Measurements from ENCODE around the gene STAM.

STAM gene

DNA sequence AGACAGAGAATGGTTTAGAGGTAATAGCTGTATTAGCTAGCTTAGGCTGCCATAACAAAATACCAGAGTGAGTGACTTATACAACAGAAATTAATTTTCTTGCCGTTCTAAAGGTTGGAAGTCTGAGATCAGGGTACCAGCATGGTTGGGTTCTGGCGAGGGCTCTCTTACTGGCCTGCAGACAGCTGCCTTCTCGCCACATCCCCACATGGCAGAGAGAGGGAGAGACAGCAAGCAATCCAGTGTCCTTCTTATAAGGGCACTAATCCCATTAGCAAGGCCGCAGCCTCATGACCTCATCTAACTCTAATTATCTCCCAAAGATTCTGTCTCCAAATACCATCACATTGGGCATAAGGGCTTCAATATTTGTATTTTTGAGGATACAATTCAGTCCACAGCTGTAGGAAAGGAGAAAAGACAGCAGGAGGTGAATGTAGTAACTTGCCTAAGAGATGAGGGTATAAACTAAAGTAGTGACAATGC lies 3.6 kb upstream of the STAM start:
- no peaks in the 10 kb centered on the region for H3K9me3 ChIP-seq
- H3K4me1 ChIP-seq (ENCODE audit: control insufficient read depth in 1 of 2, insufficient read depth in 1 of 2, low read depth in 1 of 2, low read length in 1 of 2) = peaks cover 20% of the 10 kb centered on the region in 2 experiments
- no peak overlapping the region for H3K4me3 ChIP-seq (ENCODE audit: low read depth in 1 of 2, low read length in 1 of 2)
- no peaks in the 10 kb centered on the region for H3K36me3 ChIP-seq
- H3K27me3 ChIP-seq = no peaks in the 10 kb centered on the region
- no peak overlapping the region for H3K27ac ChIP-seq
- TF ChIP-seq, protein P1, sequence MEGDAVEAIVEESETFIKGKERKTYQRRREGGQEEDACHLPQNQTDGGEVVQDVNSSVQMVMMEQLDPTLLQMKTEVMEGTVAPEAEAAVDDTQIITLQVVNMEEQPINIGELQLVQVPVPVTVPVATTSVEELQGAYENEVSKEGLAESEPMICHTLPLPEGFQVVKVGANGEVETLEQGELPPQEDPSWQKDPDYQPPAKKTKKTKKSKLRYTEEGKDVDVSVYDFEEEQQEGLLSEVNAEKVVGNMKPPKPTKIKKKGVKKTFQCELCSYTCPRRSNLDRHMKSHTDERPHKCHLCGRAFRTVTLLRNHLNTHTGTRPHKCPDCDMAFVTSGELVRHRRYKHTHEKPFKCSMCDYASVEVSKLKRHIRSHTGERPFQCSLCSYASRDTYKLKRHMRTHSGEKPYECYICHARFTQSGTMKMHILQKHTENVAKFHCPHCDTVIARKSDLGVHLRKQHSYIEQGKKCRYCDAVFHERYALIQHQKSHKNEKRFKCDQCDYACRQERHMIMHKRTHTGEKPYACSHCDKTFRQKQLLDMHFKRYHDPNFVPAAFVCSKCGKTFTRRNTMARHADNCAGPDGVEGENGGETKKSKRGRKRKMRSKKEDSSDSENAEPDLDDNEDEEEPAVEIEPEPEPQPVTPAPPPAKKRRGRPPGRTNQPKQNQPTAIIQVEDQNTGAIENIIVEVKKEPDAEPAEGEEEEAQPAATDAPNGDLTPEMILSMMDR (IDR thresholded peaks at IDR 0.05) = no peak

DNA sequence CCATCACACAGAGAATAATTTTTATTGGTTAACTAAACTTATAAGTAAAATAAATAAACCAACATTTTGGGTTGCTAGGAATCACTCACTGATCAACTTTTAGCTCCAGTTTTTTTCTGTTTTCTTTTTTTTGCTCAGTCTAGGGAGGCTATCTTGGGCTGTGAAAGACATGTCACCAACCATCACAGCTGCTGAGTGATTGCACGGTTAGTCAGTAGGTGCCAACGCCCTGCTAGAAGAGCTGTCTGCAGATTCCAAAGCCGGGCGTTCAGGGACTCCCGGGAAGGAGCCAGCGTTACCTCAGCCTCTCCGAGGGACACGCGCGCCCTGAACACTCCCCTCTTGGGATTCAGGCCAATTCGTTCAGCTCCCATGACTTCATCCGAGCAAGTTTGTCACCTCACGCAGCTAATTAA lies 604 bp upstream of the STAM start:
- H3K27me3 ChIP-seq = no peaks in the 10 kb centered on the region
- H3K4me1 ChIP-seq (ENCODE audit: control insufficient read depth in 1 of 2, insufficient read depth in 1 of 2, low read depth in 1 of 2, low read length in 1 of 2) = peaks cover 49 to 50% of the 10 kb centered on the region in 2 experiments
- H3K36me3 ChIP-seq = no peaks in the 10 kb centered on the region
- H3K27ac ChIP-seq = peak overlapping the region; percentile 89
- peak overlapping the region; percentile 69 to 70 for H3K4me3 ChIP-seq (ENCODE audit: low read depth in 1 of 2, low read length in 1 of 2)
- TF ChIP-seq, protein P1 (IDR thresholded peaks at IDR 0.05) = no peak
- no peaks in the 10 kb centered on the region for H3K9me3 ChIP-seq

DNA sequence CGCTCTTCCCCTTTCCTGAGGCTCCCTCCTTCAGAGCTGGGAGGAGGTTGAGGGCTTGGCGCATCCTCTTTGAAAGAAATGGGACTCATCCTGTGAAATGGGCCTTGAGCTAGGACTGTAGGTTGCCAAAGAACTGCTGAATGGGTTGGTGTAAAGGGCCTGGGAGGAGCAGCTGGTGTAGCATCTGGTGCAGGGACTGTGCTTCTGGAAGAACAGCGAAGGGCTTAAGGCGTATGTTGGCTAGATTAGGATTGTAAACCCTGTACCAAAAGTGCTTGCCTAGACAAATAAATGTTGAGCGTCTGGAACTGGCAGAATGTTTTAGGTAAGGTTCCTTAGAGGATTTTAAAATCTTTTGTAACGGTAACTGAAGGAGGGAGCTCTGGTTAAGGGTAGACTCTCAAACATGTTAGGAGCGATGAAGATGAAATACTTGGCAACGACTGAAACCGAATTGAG lies 563 bp downstream of the STAM start:
- H3K4me3 ChIP-seq (ENCODE audit: low read depth in 1 of 2, low read length in 1 of 2) = peak overlapping the region; percentile 69 to 70
- H3K9me3 ChIP-seq = no peaks in the 10 kb centered on the region
- peak overlapping the region; percentile 89 for H3K27ac ChIP-seq
- no peaks in the 10 kb centered on the region for H3K27me3 ChIP-seq
- TF ChIP-seq, protein P1 (IDR thresholded peaks at IDR 0.05) = no peak
- peaks cover 52 to 57% of the 10 kb centered on the region in 2 experiments for H3K4me1 ChIP-seq (ENCODE audit: control insufficient read depth in 1 of 2, insufficient read depth in 1 of 2, low read depth in 1 of 2, low read length in 1 of 2)
- H3K36me3 ChIP-seq = no peaks in the 10 kb centered on the region

- TF ChIP-seq, protein P1 (IDR thresholded peaks at IDR 0.05) = no peak
- Histone ChIP-seq H3K4me3 (ENCODE audit: low read depth in 1 of 2, low read length in 1 of 2) (peak overlapping the region; percentile 69 to 70), H3K27me3 (no peaks in the 10 kb centered on the region), H3K9me3 (no peaks in the 10 kb centered on the region), H3K4me1 (ENCODE audit: control insufficient read depth in 1 of 2, insufficient read depth in 1 of 2, low read depth in 1 of 2, low read length in 1 of 2) (peaks cover 52 to 57% of the 10 kb centered on the region in 2 experiments), H3K36me3 (no peaks in the 10 kb centered on the region), H3K27ac (peak overlapping the region; percentile 89)
Observed at GRCh38 chr10:17645621-17646345, 1.8 kb downstream of the STAM start.

- H3K27me3 ChIP-seq = no peaks in the 10 kb centered on the region
- H3K4me3 ChIP-seq (ENCODE audit: low read depth in 1 of 2, low read length in 1 of 2) = peak overlapping the region; percentile 41 to 70
- TF ChIP-seq, protein P1 (IDR thresholded peaks at IDR 0.05) = no peak
- no peaks in the 10 kb centered on the region for H3K9me3 ChIP-seq
- peak overlapping the region; percentile 89 for H3K27ac ChIP-seq
- peaks cover 52 to 57% of the 10 kb centered on the region in 2 experiments for H3K4me1 ChIP-seq (ENCODE audit: control insufficient read depth in 1 of 2, insufficient read depth in 1 of 2, low read depth in 1 of 2, low read length in 1 of 2)
- H3K36me3 ChIP-seq = no peaks in the 10 kb centered on the region
Observed at GRCh38 chr10:17647326-17647725, 3.4 kb downstream of the STAM start.
